HepG2 (cell line): Measurements from ENCODE around the gene USB1. TPM values are rescaled to one million over a fixed set of nuclear protein-coding genes. Genes with fewer than 3 reads are reported as not detected.

Experiments used
- ARID3A ChIP-seq: IDR thresholded peaks from 2 replicates; pipeline ENCODE4 v1.6.1; 2012; ENCODE audit warnings: low read depth, low read length, improper control_type of control experiment
- BORCS8-MEF2B ChIP-seq: sonication (generic); formaldehyde crosslinking; IDR thresholded peaks from 2 replicates; pipeline ENCODE4 v1.8.0; 2022; ENCODE audit warnings: mild to moderate bottlenecking, missing genetic modification reagents
- ERF ChIP-seq: IDR thresholded peaks from 2 replicates; pipeline ENCODE4 v1.6.1; 2018; ENCODE audit warnings: missing biosample characterization, missing genetic modification reagents
- FOXJ3 ChIP-seq: sonication (generic); formaldehyde crosslinking; IDR thresholded peaks from 2 replicates; pipeline ENCODE4 v1.4.0; 2020; ENCODE audit warnings: missing genetic modification reagents, mild to moderate bottlenecking, borderline replicate concordance
- KDM4B ChIP-seq: sonication (generic); formaldehyde crosslinking; IDR thresholded peaks from 2 replicates; pipeline ENCODE4 v1.4.0; 2020; ENCODE audit warnings: missing genetic modification reagents
- LBX2 ChIP-seq: sonication (generic); formaldehyde crosslinking; IDR thresholded peaks from 2 replicates; pipeline ENCODE4 v1.5.0; 2020; ENCODE audit warnings: missing genetic modification reagents, mild to moderate bottlenecking, borderline replicate concordance
- MEF2D ChIP-seq: sonication (generic); formaldehyde crosslinking; IDR thresholded peaks from 2 replicates; pipeline ENCODE4 v1.5.1; 2020; ENCODE audit warnings: mild to moderate bottlenecking, missing genetic modification reagents
- MTA1 ChIP-seq: sonication (generic); formaldehyde crosslinking; IDR thresholded peaks from 2 replicates; pipeline ENCODE4 v1.4.0; 2020; ENCODE audit warnings: missing genetic modification reagents, mild to moderate bottlenecking, borderline replicate concordance
- MXD1 ChIP-seq: sonication (generic); formaldehyde crosslinking; IDR thresholded peaks from 2 replicates; pipeline ENCODE4 v1.4.0; 2020; ENCODE audit warnings: mild to moderate bottlenecking, missing genetic modification reagents
- MXI1 ChIP-seq: IDR thresholded peaks from 3 replicates; pipeline ENCODE4 v1.6.1; 2012; ENCODE audit warnings: low read depth, low read length, inconsistent platforms, borderline replicate concordance
- REPIN1 ChIP-seq: sonication (generic); formaldehyde crosslinking; IDR thresholded peaks from 2 replicates; pipeline ENCODE4 v1.8.0; 2022; ENCODE audit warnings: missing genetic modification reagents, low read depth, mild to moderate bottlenecking, borderline replicate concordance
- SALL1 ChIP-seq: sonication (generic); formaldehyde crosslinking; IDR thresholded peaks from 2 replicates; pipeline ENCODE4 v1.8.0; 2022; ENCODE audit warnings: mild to moderate bottlenecking, missing genetic modification reagents
- TEAD2 ChIP-seq: sonication (generic); formaldehyde crosslinking; IDR thresholded peaks from 2 replicates; pipeline ENCODE4 v1.9.0; 2021; ENCODE audit warnings: missing genetic modification reagents
- YY1 ChIP-seq: IDR thresholded peaks from 2 replicates; pipeline ENCODE4 v1.6.1; 2011; ENCODE audit warnings: low read length, low read depth, moderate library complexity, mild to moderate bottlenecking; ENCODE audit not compliant: insufficient read depth, insufficient replicate concordance
- ZNF253 ChIP-seq: sonication (generic); formaldehyde crosslinking; IDR thresholded peaks from 2 replicates; pipeline ENCODE4 v1.8.0; 2022; ENCODE audit warnings: mild to moderate bottlenecking, missing genetic modification reagents, borderline replicate concordance
- ZNF329 ChIP-seq: sonication (generic); formaldehyde crosslinking; IDR thresholded peaks from 2 replicates; pipeline ENCODE4 v1.9.0; 2021; ENCODE audit warnings: low read depth, mild to moderate bottlenecking, missing genetic modification reagents
- ZNF543 ChIP-seq: sonication (generic); formaldehyde crosslinking; IDR thresholded peaks from 2 replicates; pipeline ENCODE4 v1.4.0; 2020; ENCODE audit warnings: mild to moderate bottlenecking, missing genetic modification reagents
- ZNF597 ChIP-seq: sonication (generic); formaldehyde crosslinking; IDR thresholded peaks from 2 replicates; pipeline ENCODE4 v1.5.0; 2020; ENCODE audit warnings: missing genetic modification reagents
- ZNF740 ChIP-seq: sonication (generic); formaldehyde crosslinking; IDR thresholded peaks from 2 replicates; pipeline ENCODE4 v1.4.0; 2020; ENCODE audit warnings: missing genetic modification reagents
- ZNF761 ChIP-seq: sonication (generic); formaldehyde crosslinking; conservative IDR thresholded peaks from 2 replicates; pipeline ENCODE4 v1.4.0; 2020; ENCODE audit warnings: mild to moderate bottlenecking, missing genetic modification reagents
- ZNF768 ChIP-seq: sonication (generic); formaldehyde crosslinking; IDR thresholded peaks from 2 replicates; pipeline ENCODE4 v1.4.0; 2020; ENCODE audit warnings: missing genetic modification reagents
- ZNF800 ChIP-seq: sonication (generic); formaldehyde crosslinking; IDR thresholded peaks from 2 replicates; pipeline ENCODE4 v1.4.0; 2020; ENCODE audit warnings: missing genetic modification reagents
- ZSCAN9 ChIP-seq: IDR thresholded peaks from 2 replicates; pipeline ENCODE4 v1.6.1; 2016; ENCODE audit warnings: borderline replicate concordance
- polyA plus RNA-seq, 8 experiments: library from polyadenylated mRNA; depleted of rRNA in 3 of 8; stranded (reverse) in 7 of 8; unstranded in 1 of 8; fragments of >200 nt; fragmentation: Illumina TruSeq in 4 of 8; extraction: Trizol in 4 of 8; gene quantifications; 2 replicates each; pipeline versions ENCODE4 v1.2.1 to v1.2.3, GENCODE V29; 2011 to 2016; ENCODE audit warnings: low read depth in 4 of 8, missing spikeins in 1 of 8, mixed read lengths in 1 of 8; ENCODE audit not compliant: insufficient read depth in 1 of 8
- total RNA-seq, 5 experiments: library from RNA; depleted of rRNA; stranded (reverse); fragments of >200 nt; fragmentation: Illumina TruSeq; extraction: Trizol; gene quantifications; 2 replicates each; pipeline ENCODE4 v1.2.3, GENCODE V29; 2016; ENCODE audit warnings: low read depth in 1 of 5

The USB1 gene
- total and polyA plus RNA-seq, 2 of the 13 experiments (the other 11 are each of a cell fraction or from before 2014, with no cell fraction given) = 16.7 to 65.4 TPM

GRCh38 chr16:58000706-58001676 lies at the start of gene USB1 (continued):
- TF ChIP-seq ZNF253 (CRISPR knock-in tag) (peak; percentile 56; the same call in 1 of the 2 replicates), MXD1 (CRISPR knock-in tag) (peak; percentile 89; the same call in 1 of the 2 replicates), FOXJ3 (CRISPR knock-in tag) (peak; percentile 33; the same call in 1 of the 2 replicates), YY1 (peak; percentile 46), ZNF761 (peak; percentile 84), MTA1 (CRISPR knock-in tag) (no peak), ZSCAN9 (CRISPR knock-in tag) (peak; percentile 39; the same call in 1 of the 2 replicates), KDM4B (CRISPR knock-in tag) (no peak), ZNF597 (CRISPR knock-in tag) (no peak), REPIN1 (CRISPR knock-in tag) (peak; percentile 64; the same call in 1 of the 2 replicates), ARID3A (no peak), ZNF543 (CRISPR knock-in tag) (peak; percentile 96), MXI1 (peak; percentile 87; the same call in 2 of the 3 replicates), ZNF800 (CRISPR knock-in tag) (peak; percentile 94), TEAD2 (no peak), ERF (CRISPR knock-in tag) (peak; percentile 52; the same call in 1 of the 2 replicates), ZNF768 (CRISPR knock-in tag) (peak; percentile 67), ZNF329 (peak; percentile 25; the same call in 1 of the 2 replicates), BORCS8-MEF2B (CRISPR knock-in tag) (no peak; the same call in 1 of the 2 replicates), ZNF740 (no peak), MEF2D (CRISPR knock-in tag) (peak; percentile 40; the same call in 1 of the 2 replicates), SALL1 (CRISPR knock-in tag) (peak; percentile 51), LBX2 (CRISPR knock-in tag) (no peak)
